HCT116 (cell line): ENCODE measurements around the gene WDHD1. TPM values are rescaled to one million over a fixed set of nuclear protein-coding genes. Genes with fewer than 3 reads are reported as not detected.

Experiments
- ATAC-seq: fragments of 200-7000 bp; cut with Tn5 transposase; 2 replicates; pipeline ENCODE4 v1.9.1; 2020; ENCODE audit warnings: mild to moderate bottlenecking, moderate library complexity
- BruUV-seq: library from RNA; stranded (reverse); fragments of 400-500 nt; replicated peaks from 2 replicates; lab custom pipeline; 2021; lab: Mats Ljungman, UMichigan
- CTCF ChIA-PET: fragments of 300-600 bp; sonication (Branson Sonifier 250); formaldehyde crosslinking; loops from one replicate; lab custom pipeline; 2021; ENCODE audit warnings: antibody characterized with exemption; lab: Charles Lee
- POLR2A ChIA-PET: fragments of 300-600, 350-600 bp; sonication (Branson Sonifier 250); formaldehyde crosslinking; loops from one replicate; lab custom pipeline; 2021; ENCODE audit warnings: antibody characterized with exemption; lab: Charles Lee
- RAD21 ChIA-PET, 2 experiments: fragments of 300-600 bp; sonication (Branson Sonifier 250); formaldehyde crosslinking; loops; one replicate each; lab custom pipeline; 2023; ENCODE audit warnings: low total read pairs in 2 of 2; ENCODE audit not compliant: uncharacterized antibody in 2 of 2, unreplicated experiment in 2 of 2, low non-redundant PET in 1 of 2; lab: Charles Lee
- DNase-seq: peaks from one replicate; pipeline ENCODE4 v3.0.0-alpha.2; 2010; ENCODE audit warnings: low read depth, low spot score
- H2AFZ ChIP-seq: fragments of 200-600 bp; shearing (Covaris generic), sonication (generic); 2 replicates; pipeline ENCODE4 v1.6.1; 2017; ENCODE audit warnings: low read depth, mixed run types, mixed read lengths, antibody characterized with exemption, low read length; ENCODE audit not compliant: poor library complexity, severe bottlenecking
- H3K27ac ChIP-seq: 2 replicates; pipeline ENCODE4 v1.5.1; 2012; ENCODE audit warnings: low read depth, low read length
- H3K27me3 ChIP-seq: fragments of 200-600 bp; sonication (generic); 2 replicates; pipeline ENCODE4 v1.6.1; 2016; ENCODE audit warnings: mixed run types, low read length, mixed read lengths; ENCODE audit not compliant: insufficient read depth
- H3K36me3 ChIP-seq, 2 experiments: fragments of 200-500 bp in 1 of 2; fragments of 200-600 bp in 1 of 2; sonication (Bioruptor generic) in 1 of 2; sonication (generic) in 1 of 2; 2 replicates each; pipeline versions ENCODE4 v1.5.1 to v1.6.1; 2014 to 2016; ENCODE audit warnings: low read length in 2 of 2, inconsistent platforms in 1 of 2, mixed read lengths in 1 of 2, mixed run types in 1 of 2; ENCODE audit not compliant: insufficient read depth in 2 of 2, control insufficient read depth in 1 of 2
- H3K4me1 ChIP-seq, 2 experiments: fragments of 200-600 bp in 1 of 2; sonication (generic) in 1 of 2; 2 replicates each; pipeline versions ENCODE4 v1.5.1 to v1.6.1; 2012 to 2017; ENCODE audit warnings: low read length in 2 of 2, inconsistent platforms in 1 of 2, mild to moderate bottlenecking in 1 of 2, mixed read lengths in 1 of 2, mixed run types in 1 of 2, moderate library complexity in 1 of 2; ENCODE audit not compliant: insufficient read depth in 2 of 2, control insufficient read depth in 1 of 2
- H3K4me2 ChIP-seq: fragments of 200-600 bp; sonication (generic); 2 replicates; pipeline ENCODE4 v1.6.1; 2017; ENCODE audit warnings: mixed run types, low read length, mixed read lengths
- H3K4me3 ChIP-seq, 2 experiments: fragments of 200-600 bp in 1 of 2; sonication (generic) in 1 of 2; replicated peaks in 1 of 2; 2 replicates each; pipeline ENCODE4 v1.5.1; 2011 to 2016; ENCODE audit warnings: low read length in 2 of 2, control low read depth in 1 of 2, low read depth in 1 of 2, mild to moderate bottlenecking in 1 of 2, mixed read lengths in 1 of 2, mixed run types in 1 of 2
- H3K79me2 ChIP-seq: fragments of 200-600 bp; sonication (generic); 2 replicates; pipeline ENCODE4 v1.6.1; 2017; ENCODE audit warnings: mild to moderate bottlenecking, mixed run types, low read length, moderate library complexity, mixed read lengths; ENCODE audit not compliant: insufficient read depth
- H3K9ac ChIP-seq: fragments of 200-600 bp; sonication (generic); 2 replicates; pipeline ENCODE4 v1.6.1; 2016; ENCODE audit warnings: low read length, mixed read lengths
- H3K9me2 ChIP-seq: fragments of 200-600 bp; sonication (generic), shearing (Covaris generic); 2 replicates; pipeline ENCODE4 v1.6.1; 2017; ENCODE audit warnings: mixed run types, mild to moderate bottlenecking, moderate library complexity; ENCODE audit not compliant: insufficient read depth
- H3K9me3 ChIP-seq, 2 experiments: fragments of 200-500 bp in 1 of 2; fragments of 200-600 bp in 1 of 2; sonication (Bioruptor generic) in 1 of 2; sonication (generic) in 1 of 2; 2 replicates each; pipeline ENCODE4 v1.6.1; 2014 to 2017; ENCODE audit warnings: low read length in 2 of 2, mixed read lengths in 2 of 2, inconsistent platforms in 1 of 2, low read depth in 1 of 2, mild to moderate bottlenecking in 1 of 2, mixed run types in 1 of 2, moderate library complexity in 1 of 2; ENCODE audit not compliant: control insufficient read depth in 1 of 2, insufficient read depth in 1 of 2
- H4K20me1 ChIP-seq: fragments of 200-600 bp; sonication (generic), shearing (Covaris generic); 2 replicates; pipeline ENCODE4 v1.6.1; 2017; ENCODE audit warnings: mixed run types, mild to moderate bottlenecking, moderate library complexity; ENCODE audit not compliant: insufficient read depth
- CEBPB ChIP-seq: IDR thresholded peaks from 2 replicates; pipeline ENCODE4 v1.6.1; 2012; ENCODE audit warnings: low read depth
- EZH2phosphoT487 ChIP-seq: fragments of 200-600 bp; IDR thresholded peaks from 2 replicates; pipeline ENCODE4 v1.6.1; 2018; ENCODE audit warnings: antibody characterized with exemption, borderline replicate concordance
- FOSL1 ChIP-seq: IDR thresholded peaks from 2 replicates; pipeline ENCODE4 v1.6.1; 2012; ENCODE audit warnings: low read depth
- POLR2AphosphoS5 ChIP-seq: IDR thresholded peaks from 2 replicates; pipeline ENCODE4 v1.6.1; 2011; ENCODE audit warnings: mild to moderate bottlenecking, low read depth, low read length, moderate library complexity
- SRF ChIP-seq: IDR thresholded peaks from 2 replicates; pipeline ENCODE4 v1.6.1; 2012; ENCODE audit warnings: low read depth
- YY1 ChIP-seq: IDR thresholded peaks from 2 replicates; pipeline ENCODE4 v1.6.1; 2011; ENCODE audit warnings: low read length, low read depth, moderate library complexity, mild to moderate bottlenecking; ENCODE audit not compliant: insufficient replicate concordance; ENCODE audit errors: extremely low read depth
- ZNF274 ChIP-seq: fragments of 200-500 bp; sonication (Bioruptor generic); IDR thresholded peaks from 2 replicates; pipeline ENCODE4 v1.6.1; 2014; ENCODE audit warnings: mild to moderate bottlenecking, low read depth, low read length, inconsistent platforms
- intact Hi-C: fragments of 100-400 bp; cut with micrococcal nuclease; formaldehyde crosslinking; loops from 2 replicates; pipeline ENCODE4 v1.10.0; 2022
- total RNA-seq: library from RNA; stranded (reverse); gene quantifications from one replicate; pipeline ENCODE4 v1.2.1, GENCODE V29; 2021; ENCODE audit not compliant: unreplicated experiment
- TF ChIP-seq, protein P1 (sequence below): IDR thresholded peaks from 2 replicates; pipeline ENCODE4 v1.6.1; 2012; ENCODE audit warnings: low read depth

Gene WDHD1
- total RNA-seq, 1 experiment from 2014 or later: 44.3 TPM

DNA sequence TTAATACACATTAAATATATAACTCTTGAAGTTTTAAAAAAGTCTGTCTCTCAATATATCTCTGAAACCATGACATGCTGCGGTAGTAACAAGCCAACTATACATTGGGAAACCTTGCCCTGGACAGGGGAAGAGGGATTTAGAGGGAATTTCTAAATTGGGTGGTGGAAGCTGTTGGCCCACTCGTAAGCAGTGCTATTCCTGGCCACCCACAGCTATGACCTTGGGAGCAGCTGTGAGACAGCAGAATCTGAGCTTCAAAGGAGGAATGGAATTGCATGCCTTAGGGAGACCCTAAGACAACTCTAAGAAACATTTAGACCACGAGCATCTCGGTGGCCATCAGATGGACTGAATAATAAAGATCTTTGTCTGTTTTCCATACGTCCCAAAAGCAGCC, 108.5 kb downstream of the WDHD1 start:
- ChIA-PET RAD21 (no interaction called here), CTCF (no interaction called here)
- Histone ChIP-seq H3K27me3 (no peaks in the 10 kb centered on the region), H3K79me2 (no peaks in the 10 kb centered on the region), H3K9me3 (no peaks in the 10 kb centered on the region), H3K36me3 (no peaks in the 10 kb centered on the region), H3K4me2 (no peak overlapping the region), H3K9ac (no peak overlapping the region), H3K4me1 (no peaks in the 10 kb centered on the region), H3K9me2 (no peaks in the 10 kb centered on the region)
- BruUV-seq: no TSS peak
- no peak for DNase-seq
- TF ChIP-seq EZH2phosphoT487 (no peak), FOSL1 (no peak), ZNF274 (no peak), POLR2AphosphoS5 (no peak), SRF (no peak), CEBPB (no peak), YY1 (no peak)
- TF ChIP-seq, protein P1, sequence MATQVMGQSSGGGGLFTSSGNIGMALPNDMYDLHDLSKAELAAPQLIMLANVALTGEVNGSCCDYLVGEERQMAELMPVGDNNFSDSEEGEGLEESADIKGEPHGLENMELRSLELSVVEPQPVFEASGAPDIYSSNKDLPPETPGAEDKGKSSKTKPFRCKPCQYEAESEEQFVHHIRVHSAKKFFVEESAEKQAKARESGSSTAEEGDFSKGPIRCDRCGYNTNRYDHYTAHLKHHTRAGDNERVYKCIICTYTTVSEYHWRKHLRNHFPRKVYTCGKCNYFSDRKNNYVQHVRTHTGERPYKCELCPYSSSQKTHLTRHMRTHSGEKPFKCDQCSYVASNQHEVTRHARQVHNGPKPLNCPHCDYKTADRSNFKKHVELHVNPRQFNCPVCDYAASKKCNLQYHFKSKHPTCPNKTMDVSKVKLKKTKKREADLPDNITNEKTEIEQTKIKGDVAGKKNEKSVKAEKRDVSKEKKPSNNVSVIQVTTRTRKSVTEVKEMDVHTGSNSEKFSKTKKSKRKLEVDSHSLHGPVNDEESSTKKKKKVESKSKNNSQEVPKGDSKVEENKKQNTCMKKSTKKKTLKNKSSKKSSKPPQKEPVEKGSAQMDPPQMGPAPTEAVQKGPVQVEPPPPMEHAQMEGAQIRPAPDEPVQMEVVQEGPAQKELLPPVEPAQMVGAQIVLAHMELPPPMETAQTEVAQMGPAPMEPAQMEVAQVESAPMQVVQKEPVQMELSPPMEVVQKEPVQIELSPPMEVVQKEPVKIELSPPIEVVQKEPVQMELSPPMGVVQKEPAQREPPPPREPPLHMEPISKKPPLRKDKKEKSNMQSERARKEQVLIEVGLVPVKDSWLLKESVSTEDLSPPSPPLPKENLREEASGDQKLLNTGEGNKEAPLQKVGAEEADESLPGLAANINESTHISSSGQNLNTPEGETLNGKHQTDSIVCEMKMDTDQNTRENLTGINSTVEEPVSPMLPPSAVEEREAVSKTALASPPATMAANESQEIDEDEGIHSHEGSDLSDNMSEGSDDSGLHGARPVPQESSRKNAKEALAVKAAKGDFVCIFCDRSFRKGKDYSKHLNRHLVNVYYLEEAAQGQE: no peak
- TF ChIP-seq, all 23 proteins: peak for 0
- H3K4me3 ChIP-seq: no peak overlapping the region
- H2AFZ ChIP-seq: no peak overlapping the region
- H3K27ac ChIP-seq: no peak overlapping the region
- POLR2A ChIA-PET: no interaction called here
- intact Hi-C loops: no loop called here
- ATAC-seq: no peak
- no peaks in the 10 kb centered on the region for H4K20me1 ChIP-seq
